Renal cortical epithelial cell (primary cell): ENCODE data around the gene KPNA5. TPM values are rescaled to one million over a fixed set of nuclear protein-coding genes. Genes with fewer than 3 reads are reported as not detected.

Experiments
- total RNA-seq: library from RNA; depleted of rRNA; stranded (reverse); fragments of >200 nt; gene quantifications from 2 replicates; pipeline ENCODE4 v1.2.3, GENCODE V29; 2014

KPNA5 gene
- total RNA-seq, 1 donor from 2014 or later = 11.9 TPM

Other genes with a start within 250 kb of the KPNA5 start
- 1.6 and 3.1 TPM in 2 replicates for gene CALHM6, start 219.8 kb upstream of the KPNA5 start, total RNA-seq
- 0.17 and 0.40 TPM in 2 replicates for gene CALHM5, start 169.6 kb upstream of the KPNA5 start, total RNA-seq
- not detected in 2 replicates for gene TRAPPC3L, start 135.5 kb upstream of the KPNA5 start, total RNA-seq
- not detected in 2 replicates for gene CALHM4, start 127.5 kb upstream of the KPNA5 start, total RNA-seq
- gene RWDD1, start 109.7 kb upstream of the KPNA5 start, total RNA-seq = 23.4 and 26.2 TPM in 2 replicates
- 1.5 TPM in 1 of 2 replicates, not detected in the other for gene RSPH4A, start 64.7 kb upstream of the KPNA5 start, total RNA-seq
- 19.4 and 26.0 TPM in 2 replicates for gene ZUP1, start 12.4 kb upstream of the KPNA5 start, total RNA-seq
- gene FAM162B, start 84.5 kb downstream of the KPNA5 start, total RNA-seq = not detected in 2 replicates
- gene GPRC6A, start 147.9 kb downstream of the KPNA5 start, total RNA-seq = not detected in 2 replicates
- gene RFX6, start 196.0 kb downstream of the KPNA5 start, total RNA-seq = not detected in 2 replicates